Activated CD8-positive, alpha-beta T cell treated with anti-CD3 and anti-CD28 coated beads, Interleukin-2, amount 10 ng/mL, durations not matched to agents 7 days and 5 days (primary cell): ENCODE measurements around the gene LMLN. TPM values are rescaled to one million over a fixed set of nuclear protein-coding genes. Genes with fewer than 3 reads are reported as not detected.
"Not testable (repeated sequence)": the region's sequence is repeated elsewhere in the genome, so short reads cannot be mapped to it uniquely, and the experiment has no call there.

Experiments used
- ATAC-seq: fragments of 150-1000 bp; cut with Tn5 transposase; one replicate; pipeline ENCODE4 v1.10.0; 2021; ENCODE audit warnings: moderate library complexity
- CTCF ChIA-PET: fragments of 350-600 bp; sonication (Branson Sonifier 250); formaldehyde crosslinking; loops from one replicate; lab custom pipeline; 2021; ENCODE audit warnings: antibody characterized with exemption; lab: Charles Lee
- POLR2A ChIA-PET: fragments of 350-600 bp; sonication (Branson Sonifier 250); formaldehyde crosslinking; loops from one replicate; lab custom pipeline; 2021; ENCODE audit warnings: antibody characterized with exemption; lab: Charles Lee
- DNase-seq: peaks from one replicate; pipeline ENCODE4 v3.0.0-alpha.2; 2020
- H3K27ac Mint-ChIP-seq: one replicate; pipeline ENCODE4 v1.8.0; 2021; ENCODE audit warnings: mild to moderate bottlenecking, mixed read lengths
- H3K27me3 Mint-ChIP-seq: one replicate; pipeline ENCODE4 v1.8.0; 2021; ENCODE audit warnings: low read depth, mixed read lengths
- H3K36me3 Mint-ChIP-seq: one replicate; pipeline ENCODE4 v1.8.0; 2021; ENCODE audit warnings: low read depth, mixed read lengths
- H3K4me1 Mint-ChIP-seq: one replicate; pipeline ENCODE4 v1.8.0; 2021; ENCODE audit warnings: low read depth, mixed read lengths
- H3K4me3 Mint-ChIP-seq: one replicate; pipeline ENCODE4 v1.8.0; 2021; ENCODE audit warnings: mild to moderate bottlenecking, mixed read lengths
- H3K9me3 Mint-ChIP-seq: one replicate; pipeline ENCODE4 v1.8.0; 2022; ENCODE audit warnings: mixed read lengths; ENCODE audit not compliant: insufficient read depth
- total RNA-seq, 2 experiments: library from RNA; stranded (reverse); gene quantifications; one replicate each; pipeline ENCODE4 v1.2.3, GENCODE V29; 2021

The LMLN gene
- total RNA-seq, 2 experiments from 2014 or later, result 4.0 to 6.0 TPM

GRCh38 chr3:198028718-198029117, 68.7 kb downstream of the LMLN start:
- no peaks in the 10 kb centered on the region for H3K9me3 Mint-ChIP-seq
- ATAC-seq (no peak), DNase-seq (no peak)
- CTCF ChIA-PET, result no interaction called here
- no peaks in the 10 kb centered on the region for H3K4me1 Mint-ChIP-seq
- POLR2A ChIA-PET, result no interaction called here
- no peak overlapping the region for H3K27ac Mint-ChIP-seq
- H3K27me3 Mint-ChIP-seq, result no peaks in the 10 kb centered on the region
- H3K4me3 Mint-ChIP-seq, result no peak overlapping the region
- no peaks in the 10 kb centered on the region for H3K36me3 Mint-ChIP-seq

- Mint-ChIP-seq H3K4me1 (no peaks in the 10 kb centered on the region), H3K9me3 (no peaks in the 10 kb centered on the region), H3K27ac (no peak overlapping the region), H3K4me3 (no peak overlapping the region), H3K27me3 (no peaks in the 10 kb centered on the region), H3K36me3 (no peaks in the 10 kb centered on the region)
- POLR2A ChIA-PET, result no interaction called here
- CTCF ChIA-PET, result no interaction called here
- no peak for ATAC-seq
- DNase-seq, result no peak
These were observed 70.1 kb downstream of the LMLN start for GRCh38 chr3:198030125-198030524.

GRCh38 chr3:198030726-198031125, 70.7 kb downstream of the LMLN start:
- no peak overlapping the region for H3K4me3 Mint-ChIP-seq
- no peak overlapping the region for H3K27ac Mint-ChIP-seq
- CTCF ChIA-PET, result no interaction called here
- H3K36me3 Mint-ChIP-seq, result no peaks in the 10 kb centered on the region
- POLR2A ChIA-PET, result no interaction called here
- DNase-seq (no peak), ATAC-seq (no peak)
- H3K27me3 Mint-ChIP-seq, result no peaks in the 10 kb centered on the region
- H3K9me3 Mint-ChIP-seq, result no peaks in the 10 kb centered on the region
- no peaks in the 10 kb centered on the region for H3K4me1 Mint-ChIP-seq

GRCh38 chr3:198032039-198032936, 72.3 kb downstream of the LMLN start:
- ChIA-PET POLR2A (no interaction called here), CTCF (interaction anchor here (0.7 to 1.6 kb wide), 2 partner anchors 20 to 48 kb away, joined by 3 to 7 read pairs; no protein-coding TSS in a partner anchor)
- H3K4me1 Mint-ChIP-seq, result no peaks in the 10 kb centered on the region
- no peaks in the 10 kb centered on the region for H3K27me3 Mint-ChIP-seq
- no peak for ATAC-seq
- no peak overlapping the region for H3K4me3 Mint-ChIP-seq
- no peak for DNase-seq
- H3K36me3 Mint-ChIP-seq, result no peaks in the 10 kb centered on the region
- no peaks in the 10 kb centered on the region for H3K9me3 Mint-ChIP-seq
- no peak overlapping the region for H3K27ac Mint-ChIP-seq

GRCh38 chr3:198043119-198043518, 83.1 kb downstream of the LMLN start:
- H3K4me1 Mint-ChIP-seq, result peaks cover 3% of the 10 kb centered on the region
- H3K9me3 Mint-ChIP-seq, result no peaks in the 10 kb centered on the region
- CTCF ChIA-PET, result no interaction called here
- ATAC-seq (no peak), DNase-seq (no peak)
- H3K27ac Mint-ChIP-seq, result no peak overlapping the region
- no peaks in the 10 kb centered on the region for H3K27me3 Mint-ChIP-seq
- no peak overlapping the region for H3K4me3 Mint-ChIP-seq
- POLR2A ChIA-PET, result no interaction called here
- no peaks in the 10 kb centered on the region for H3K36me3 Mint-ChIP-seq

GRCh38 chr3:198046120-198046857, 86.3 kb downstream of the LMLN start:
- Mint-ChIP-seq H3K9me3 (no peaks in the 10 kb centered on the region), H3K36me3 (no peaks in the 10 kb centered on the region), H3K4me1 (no peaks in the 10 kb centered on the region), H3K4me3 (no peak overlapping the region), H3K27me3 (no peaks in the 10 kb centered on the region), H3K27ac (no peak overlapping the region)
- DNase-seq, result no peak
- ChIA-PET CTCF (no interaction called here), POLR2A (no interaction called here)
- no peak for ATAC-seq

GRCh38 chr3:198048445-198048844, 88.4 kb downstream of the LMLN start:
- H3K4me1 Mint-ChIP-seq, result no peaks in the 10 kb centered on the region
- H3K36me3 Mint-ChIP-seq, result no peaks in the 10 kb centered on the region
- ATAC-seq, result no peak
- H3K27ac Mint-ChIP-seq, result no peak overlapping the region
- no peaks in the 10 kb centered on the region for H3K9me3 Mint-ChIP-seq
- no peak for DNase-seq
- CTCF ChIA-PET, result no interaction called here
- H3K27me3 Mint-ChIP-seq, result no peaks in the 10 kb centered on the region
- POLR2A ChIA-PET, result no interaction called here
- H3K4me3 Mint-ChIP-seq, result no peak overlapping the region

GRCh38 chr3:198051836-198052235, 91.8 kb downstream of the LMLN start:
- POLR2A ChIA-PET, result no interaction called here
- peaks cover 5% of the 10 kb centered on the region for H3K27me3 Mint-ChIP-seq

GRCh38 chr3:198053462-198053861, 93.4 kb downstream of the LMLN start:
- H3K27ac Mint-ChIP-seq, result not testable (repeated sequence)

More at GRCh38 chr3:198051836-198052235, 91.8 kb downstream of the LMLN start:
- Mint-ChIP-seq H3K4me1 (no peaks in the 10 kb centered on the region), H3K9me3 (no peaks in the 10 kb centered on the region), H3K27ac (no peak overlapping the region), H3K4me3 (no peak overlapping the region), H3K36me3 (no peaks in the 10 kb centered on the region)
- DNase-seq (no peak), ATAC-seq (no peak)
- CTCF ChIA-PET, result interaction anchor here (0.7 to 2.0 kb wide), 2 partner anchors 20 to 28 kb away, joined by 3 to 11 read pairs; no protein-coding TSS in a partner anchor

GRCh38 chr3:198061119-198062067, 101.4 kb downstream of the LMLN start:
- POLR2A ChIA-PET, result no interaction called here
- H3K4me1 Mint-ChIP-seq, result no peaks in the 10 kb centered on the region
- no peak for DNase-seq
- H3K27ac Mint-ChIP-seq, result no peak overlapping the region
- CTCF ChIA-PET, result interaction anchor here (1.0 to 2.4 kb wide), 4 partner anchors 10 to 156 kb away, joined by 3 to 11 read pairs (median 4); no protein-coding TSS in a partner anchor
- H3K27me3 Mint-ChIP-seq, result peaks cover 6% of the 10 kb centered on the region
- no peaks in the 10 kb centered on the region for H3K9me3 Mint-ChIP-seq
- no peak overlapping the region for H3K4me3 Mint-ChIP-seq
- no peaks in the 10 kb centered on the region for H3K36me3 Mint-ChIP-seq
- no peak for ATAC-seq

More at GRCh38 chr3:198053462-198053861, 93.4 kb downstream of the LMLN start:
- CTCF ChIA-PET, H3K4me1 Mint-ChIP-seq, H3K9me3 Mint-ChIP-seq, DNase-seq, ATAC-seq, H3K36me3 Mint-ChIP-seq, H3K27me3 Mint-ChIP-seq, H3K4me3 Mint-ChIP-seq, POLR2A ChIA-PET: not testable (repeated sequence)

- peaks cover 4% of the 10 kb centered on the region for H3K27me3 Mint-ChIP-seq
- H3K36me3 Mint-ChIP-seq, result no peaks in the 10 kb centered on the region
- no peak for ATAC-seq
- no peak overlapping the region for H3K27ac Mint-ChIP-seq
- POLR2A ChIA-PET, result no interaction called here
- H3K4me1 Mint-ChIP-seq, result no peaks in the 10 kb centered on the region
- CTCF ChIA-PET, result interaction anchor here (1.6 to 2.4 kb wide), 2 partner anchors 10 to 18 kb away, joined by 5 to 11 read pairs; no protein-coding TSS in a partner anchor
- no peak for DNase-seq
- no peaks in the 10 kb centered on the region for H3K9me3 Mint-ChIP-seq
- no peak overlapping the region for H3K4me3 Mint-ChIP-seq
These were observed 102.0 kb downstream of the LMLN start for GRCh38 chr3:198062068-198062465.
